IPS-20b (cell line): ENCODE data around the gene DDX39B.
"Not testable (repeated sequence)": the region's sequence is repeated elsewhere in the genome, so short reads cannot be mapped to it uniquely, and the experiment has no call there.

Experiments used
- H3K27ac ChIP-seq: one replicate; pipeline ENCODE4 v1.5.1; 2013; ENCODE audit warnings: low read length
- H3K27me3 ChIP-seq: 2 replicates; pipeline ENCODE4 v1.6.1; 2013; ENCODE audit warnings: mild to moderate bottlenecking, low read length, inconsistent platforms; ENCODE audit not compliant: insufficient read depth
- H3K36me3 ChIP-seq: 2 replicates; pipeline ENCODE4 v1.6.1; 2013; ENCODE audit warnings: low read depth, mild to moderate bottlenecking, inconsistent platforms, low read length, moderate library complexity; ENCODE audit not compliant: insufficient read depth
- H3K4me1 ChIP-seq: 2 replicates; pipeline ENCODE4 v1.6.1; 2013; ENCODE audit warnings: mild to moderate bottlenecking, control low read depth, inconsistent platforms, low read length, moderate library complexity; ENCODE audit not compliant: insufficient read depth
- H3K4me3 ChIP-seq: 2 replicates; pipeline ENCODE4 v1.5.1; 2013; ENCODE audit warnings: mild to moderate bottlenecking, low read length, inconsistent platforms
- H3K9ac ChIP-seq: 2 replicates; pipeline ENCODE4 v1.6.1; 2013; ENCODE audit warnings: low read depth, mild to moderate bottlenecking, inconsistent platforms, low read length, moderate library complexity
- H3K9me3 ChIP-seq: 2 replicates; pipeline ENCODE4 v1.6.1; 2013; ENCODE audit warnings: mild to moderate bottlenecking, low read depth, low read length, inconsistent platforms; ENCODE audit not compliant: insufficient read depth

Gene DDX39B

GRCh38 chr6:31530659-31531058 is 11.1 kb downstream of the DDX39B start:
- H3K4me3 ChIP-seq, result no peak overlapping the region
- no peaks in the 10 kb centered on the region for H3K27me3 ChIP-seq
- H3K9me3 ChIP-seq, result no peaks in the 10 kb centered on the region
- peaks cover 65% of the 10 kb centered on the region for H3K36me3 ChIP-seq
- no peak overlapping the region for H3K9ac ChIP-seq
- H3K27ac ChIP-seq, result no peak overlapping the region
- H3K4me1 ChIP-seq, result no peaks in the 10 kb centered on the region

- H3K27me3 ChIP-seq, result no peaks in the 10 kb centered on the region
- H3K9me3 ChIP-seq, result no peaks in the 10 kb centered on the region
- H3K4me3 ChIP-seq, result no peak overlapping the region
- H3K36me3 ChIP-seq, result peaks cover 54% of the 10 kb centered on the region
- no peak overlapping the region for H3K27ac ChIP-seq
- 0 out of 2 replicates have a peak overlapping the region, but pooled peaks have one; percentile 15 for H3K9ac ChIP-seq
- no peaks in the 10 kb centered on the region for H3K4me1 ChIP-seq
These were observed 12.3 kb downstream of the DDX39B start for GRCh38 chr6:31529329-31530150.

- Histone ChIP-seq H3K9ac (0 out of 2 replicates have a peak within 1 kb of the TSS, but pooled peaks have one; percentile 15), H3K36me3 (peaks cover 47% of the 10 kb centered on the region), H3K4me1 (no peaks in the 10 kb centered on the region), H3K27ac (no peak within 1 kb of the TSS), H3K27me3 (no peaks in the 10 kb centered on the region), H3K4me3 (no peak within 1 kb of the TSS), H3K9me3 (no peaks in the 10 kb centered on the region)
These were observed 12.9 kb downstream of the DDX39B start, which contains the start of gene MCCD1 for GRCh38 chr6:31528821-31529328. TSS of gene MCCD1 (plus strand) at chr6:31528962. CDS start at chr6:31529015, 53 bp downstream.

GRCh38 chr6:31528307-31528777 is 13.5 kb downstream of the DDX39B start:
- H3K9me3 ChIP-seq, result no peaks in the 10 kb centered on the region
- H3K27me3 ChIP-seq, result no peaks in the 10 kb centered on the region
- peaks cover 42% of the 10 kb centered on the region for H3K36me3 ChIP-seq
- no peak overlapping the region for H3K27ac ChIP-seq
- no peak overlapping the region for H3K4me3 ChIP-seq
- no peaks in the 10 kb centered on the region for H3K4me1 ChIP-seq
- H3K9ac ChIP-seq, result no peak overlapping the region

- H3K27ac ChIP-seq, result no peak overlapping the region
- no peak overlapping the region for H3K9ac ChIP-seq
- peaks cover 19% of the 10 kb centered on the region for H3K36me3 ChIP-seq
- no peaks in the 10 kb centered on the region for H3K4me1 ChIP-seq
- no peak overlapping the region for H3K4me3 ChIP-seq
- no peaks in the 10 kb centered on the region for H3K9me3 ChIP-seq
- H3K27me3 ChIP-seq, result no peaks in the 10 kb centered on the region
These were observed 15.7 kb downstream of the DDX39B start for GRCh38 chr6:31525932-31526591.

- Histone ChIP-seq H3K4me3 (no peak overlapping the region), H3K9ac (no peak overlapping the region), H3K36me3 (peaks cover 14% of the 10 kb centered on the region)
These were observed 16.3 kb downstream of the DDX39B start for GRCh38 chr6:31525553-31525931.

GRCh38 chr6:31521835-31522234 is 20.0 kb downstream of the DDX39B start:
- H3K9me3 ChIP-seq, result no peaks in the 10 kb centered on the region
- H3K9ac ChIP-seq, result no peak overlapping the region
- H3K4me1 ChIP-seq, result no peaks in the 10 kb centered on the region
- no peaks in the 10 kb centered on the region for H3K36me3 ChIP-seq
- H3K4me3 ChIP-seq, result no peak overlapping the region
- H3K27ac ChIP-seq, result no peak overlapping the region
- H3K27me3 ChIP-seq, result no peaks in the 10 kb centered on the region

More at GRCh38 chr6:31525553-31525931, 16.3 kb downstream of the DDX39B start:
- Histone ChIP-seq H3K4me1 (no peaks in the 10 kb centered on the region), H3K27me3 (no peaks in the 10 kb centered on the region), H3K27ac (no peak overlapping the region), H3K9me3 (no peaks in the 10 kb centered on the region)

- H3K4me1 ChIP-seq, result no peaks in the 10 kb centered on the region
- no peaks in the 10 kb centered on the region for H3K27me3 ChIP-seq
- H3K9me3 ChIP-seq, result no peaks in the 10 kb centered on the region
- peaks cover 10% of the 10 kb centered on the region for H3K36me3 ChIP-seq
- H3K27ac ChIP-seq, result no peak overlapping the region
- H3K4me3 ChIP-seq, result no peak overlapping the region
- no peak overlapping the region for H3K9ac ChIP-seq
These were observed 28.2 kb downstream of the DDX39B start for GRCh38 chr6:31513456-31514165.

GRCh38 chr6:31510007-31510406 is 31.8 kb downstream of the DDX39B start:
- no peak overlapping the region for H3K9ac ChIP-seq
- H3K4me3 ChIP-seq, result no peak overlapping the region
- H3K36me3 ChIP-seq, result peaks cover 31% of the 10 kb centered on the region
- H3K27me3 ChIP-seq, result no peaks in the 10 kb centered on the region
- no peaks in the 10 kb centered on the region for H3K9me3 ChIP-seq
- H3K27ac ChIP-seq, result no peak overlapping the region
- no peaks in the 10 kb centered on the region for H3K4me1 ChIP-seq

GRCh38 chr6:31509036-31509435 is 32.8 kb downstream of the DDX39B start:
- H3K9ac ChIP-seq, H3K4me1 ChIP-seq, H3K27me3 ChIP-seq, H3K27ac ChIP-seq, H3K4me3 ChIP-seq, H3K9me3 ChIP-seq: not testable (repeated sequence)
- H3K36me3 ChIP-seq, result peaks cover 31% of the 10 kb centered on the region

- H3K9ac ChIP-seq, result no peak overlapping the region
- H3K27me3 ChIP-seq, result peaks cover 19% of the 10 kb centered on the region
- no peaks in the 10 kb centered on the region for H3K4me1 ChIP-seq
- peaks cover 13% of the 10 kb centered on the region for H3K36me3 ChIP-seq
- no peaks in the 10 kb centered on the region for H3K9me3 ChIP-seq
- no peak overlapping the region for H3K4me3 ChIP-seq
- no peak overlapping the region for H3K27ac ChIP-seq
These were observed 39.2 kb downstream of the DDX39B start for GRCh38 chr6:31502586-31502985.
